ENCODE measurements around the gene RNGTT. TPM values are rescaled to one million over a fixed set of nuclear protein-coding genes. Genes with fewer than 3 reads are reported as not detected.

The RNGTT gene
- total RNA-seq, 2 donors from 2014 or later = 7.8 to 11.4 TPM

DNA sequence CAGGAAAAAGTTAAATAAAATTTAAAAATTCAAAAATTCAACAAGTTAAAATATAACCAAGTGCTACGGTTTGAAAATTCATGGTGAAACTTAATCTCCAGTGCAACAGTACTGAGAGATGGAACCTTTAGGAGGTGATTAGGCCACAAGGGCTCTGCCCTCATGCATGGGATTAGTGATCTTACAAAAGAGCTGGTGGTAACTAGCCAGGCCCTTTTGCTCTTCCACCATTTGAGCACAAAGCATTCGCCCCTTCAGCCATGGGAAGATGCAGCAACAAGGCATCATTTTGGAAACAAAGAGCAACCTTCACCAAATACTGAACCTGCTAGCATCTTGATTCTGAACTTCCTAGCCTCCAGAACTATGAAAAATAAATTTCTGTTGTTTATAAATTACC is 80.9 kb downstream of the RNGTT start:
- Histone ChIP-seq H3K9ac (ENCODE audit: low read depth in 2 of 2, low read length in 2 of 2) (no peak overlapping the region), H3K36me3 (no peaks in the 10 kb centered on the region), H3K27ac (no peak overlapping the region), H3K4me3 (no peak overlapping the region), H3K27me3 (no peaks in the 10 kb centered on the region), H3K9me3 (no peaks in the 10 kb centered on the region), H3K4me1 (no peaks in the 10 kb centered on the region)
- TF ChIP-seq, protein P1, sequence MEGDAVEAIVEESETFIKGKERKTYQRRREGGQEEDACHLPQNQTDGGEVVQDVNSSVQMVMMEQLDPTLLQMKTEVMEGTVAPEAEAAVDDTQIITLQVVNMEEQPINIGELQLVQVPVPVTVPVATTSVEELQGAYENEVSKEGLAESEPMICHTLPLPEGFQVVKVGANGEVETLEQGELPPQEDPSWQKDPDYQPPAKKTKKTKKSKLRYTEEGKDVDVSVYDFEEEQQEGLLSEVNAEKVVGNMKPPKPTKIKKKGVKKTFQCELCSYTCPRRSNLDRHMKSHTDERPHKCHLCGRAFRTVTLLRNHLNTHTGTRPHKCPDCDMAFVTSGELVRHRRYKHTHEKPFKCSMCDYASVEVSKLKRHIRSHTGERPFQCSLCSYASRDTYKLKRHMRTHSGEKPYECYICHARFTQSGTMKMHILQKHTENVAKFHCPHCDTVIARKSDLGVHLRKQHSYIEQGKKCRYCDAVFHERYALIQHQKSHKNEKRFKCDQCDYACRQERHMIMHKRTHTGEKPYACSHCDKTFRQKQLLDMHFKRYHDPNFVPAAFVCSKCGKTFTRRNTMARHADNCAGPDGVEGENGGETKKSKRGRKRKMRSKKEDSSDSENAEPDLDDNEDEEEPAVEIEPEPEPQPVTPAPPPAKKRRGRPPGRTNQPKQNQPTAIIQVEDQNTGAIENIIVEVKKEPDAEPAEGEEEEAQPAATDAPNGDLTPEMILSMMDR (IDR thresholded peaks at IDR 0.05) = no peak
- intact Hi-C loops (cut with DNase I) = no loop called here
- DNase-seq = no peak

DNA sequence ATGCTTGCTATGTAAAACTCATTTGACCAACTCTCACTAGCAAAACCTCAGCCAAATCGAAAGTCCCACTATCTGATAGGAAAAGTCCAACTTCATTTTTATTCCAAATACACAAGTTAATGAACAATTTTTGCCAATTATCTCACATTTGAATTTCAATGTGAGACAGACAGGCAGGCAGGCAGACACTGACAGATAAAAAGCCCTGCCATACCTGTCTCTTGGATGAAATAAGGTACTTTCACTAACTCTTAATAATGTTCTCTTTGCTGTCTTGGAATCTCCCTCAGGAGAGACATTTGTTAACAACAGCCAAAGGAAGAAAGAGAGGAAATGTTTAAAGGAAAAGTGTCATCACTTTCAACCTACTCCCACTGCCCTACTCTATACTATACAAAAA is 82.0 kb downstream of the RNGTT start:
- Histone ChIP-seq H3K36me3 (no peaks in the 10 kb centered on the region), H3K27ac (no peak overlapping the region), H3K4me1 (no peaks in the 10 kb centered on the region), H3K27me3 (no peaks in the 10 kb centered on the region), H3K9ac (ENCODE audit: low read depth in 2 of 2, low read length in 2 of 2) (no peak overlapping the region), H3K9me3 (no peaks in the 10 kb centered on the region), H3K4me3 (no peak overlapping the region)
- no peak for DNase-seq
- TF ChIP-seq, protein P1 (IDR thresholded peaks at IDR 0.05) = no peak
- intact Hi-C loops (cut with DNase I) = no loop called here

DNA sequence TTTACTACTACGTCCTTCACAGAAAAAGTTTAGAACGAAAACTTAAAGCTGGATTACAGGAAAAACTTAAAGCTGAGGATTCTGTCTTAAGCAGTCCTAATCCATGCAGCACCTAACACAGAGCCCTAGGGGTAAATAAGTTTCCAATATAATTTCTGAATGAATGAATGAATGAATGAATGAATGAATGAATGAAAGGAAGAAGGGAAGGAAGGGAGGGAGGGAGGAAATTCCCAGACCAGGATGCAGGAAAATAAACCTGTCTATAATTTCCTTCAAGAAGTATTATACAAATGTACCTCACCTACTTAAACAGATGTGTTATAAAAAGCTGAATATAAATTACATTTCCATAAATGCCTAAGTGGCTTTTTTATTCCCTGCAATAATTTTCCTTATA is 83.4 kb downstream of the RNGTT start:
- H3K27me3 ChIP-seq = no peaks in the 10 kb centered on the region
- intact Hi-C loops (cut with DNase I) = no loop called here
- no peak for DNase-seq

DNA sequence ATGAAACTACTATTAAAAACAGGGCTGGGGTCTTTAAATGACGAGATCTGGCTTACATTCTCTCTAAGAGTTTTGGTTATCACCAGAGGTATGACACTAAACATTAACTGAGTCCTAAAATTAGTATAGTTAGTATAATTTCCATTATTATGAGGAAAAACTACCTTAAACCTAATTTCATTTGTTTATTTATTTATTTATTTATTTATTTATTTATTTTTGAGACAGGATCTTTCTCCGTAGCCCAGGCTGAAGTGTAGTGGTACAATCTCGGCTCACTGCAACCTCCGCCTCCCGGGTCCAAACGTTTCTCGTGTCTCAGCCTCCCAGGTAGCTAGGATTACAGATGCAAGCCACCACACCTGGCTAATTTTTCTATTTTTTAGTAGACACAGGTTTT is 85.5 kb downstream of the RNGTT start:
- Histone ChIP-seq H3K9ac (ENCODE audit: low read depth in 2 of 2, low read length in 2 of 2) (no peak overlapping the region), H3K27ac (no peak overlapping the region), H3K27me3 (no peaks in the 10 kb centered on the region), H3K4me1 (no peaks in the 10 kb centered on the region), H3K9me3 (no peaks in the 10 kb centered on the region), H3K36me3 (no peaks in the 10 kb centered on the region), H3K4me3 (no peak overlapping the region)
- intact Hi-C loops (cut with DNase I) = no loop called here
- TF ChIP-seq, protein P1 (IDR thresholded peaks at IDR 0.05) = no peak
- DNase-seq = no peak

More for the DNA sequence above, 83.4 kb downstream of the RNGTT start:
- no peak overlapping the region for H3K4me3 ChIP-seq
- TF ChIP-seq, protein P1 (IDR thresholded peaks at IDR 0.05) = no peak
- no peaks in the 10 kb centered on the region for H3K4me1 ChIP-seq
- H3K9me3 ChIP-seq = no peaks in the 10 kb centered on the region
- H3K27ac ChIP-seq = no peak overlapping the region
- H3K36me3 ChIP-seq = no peaks in the 10 kb centered on the region
- H3K9ac ChIP-seq (ENCODE audit: low read depth in 2 of 2, low read length in 2 of 2) = no peak overlapping the region

DNA sequence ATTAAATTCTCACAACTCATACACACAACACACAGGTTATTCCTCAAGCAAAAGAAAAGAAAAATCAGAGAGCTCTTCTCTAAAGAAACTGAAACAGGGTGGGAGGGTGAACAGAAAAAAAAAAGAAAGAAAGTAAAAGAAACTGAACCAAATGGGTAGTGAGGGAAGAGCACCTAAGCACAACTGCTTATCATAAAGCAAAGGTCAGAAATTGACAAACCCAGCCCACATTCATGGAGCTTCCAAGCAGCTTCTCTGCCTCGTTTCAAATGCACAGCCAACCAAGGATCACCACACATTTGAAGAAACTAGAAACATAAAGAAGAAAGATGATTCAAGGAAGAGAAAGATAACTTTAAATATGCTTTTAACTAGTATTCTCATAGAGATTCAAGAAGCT is 90.5 kb downstream of the RNGTT start:
- TF ChIP-seq, protein P1 (IDR thresholded peaks at IDR 0.05) = no peak
- H3K4me3 ChIP-seq = no peak overlapping the region
- H3K36me3 ChIP-seq = no peaks in the 10 kb centered on the region
- H3K27me3 ChIP-seq = no peaks in the 10 kb centered on the region
- H3K27ac ChIP-seq = no peak overlapping the region
- no peaks in the 10 kb centered on the region for H3K4me1 ChIP-seq
- H3K9ac ChIP-seq (ENCODE audit: low read depth in 2 of 2, low read length in 2 of 2) = no peak overlapping the region
- intact Hi-C loops (cut with DNase I) = no loop called here
- H3K9me3 ChIP-seq = no peaks in the 10 kb centered on the region
- no peak for DNase-seq

DNA sequence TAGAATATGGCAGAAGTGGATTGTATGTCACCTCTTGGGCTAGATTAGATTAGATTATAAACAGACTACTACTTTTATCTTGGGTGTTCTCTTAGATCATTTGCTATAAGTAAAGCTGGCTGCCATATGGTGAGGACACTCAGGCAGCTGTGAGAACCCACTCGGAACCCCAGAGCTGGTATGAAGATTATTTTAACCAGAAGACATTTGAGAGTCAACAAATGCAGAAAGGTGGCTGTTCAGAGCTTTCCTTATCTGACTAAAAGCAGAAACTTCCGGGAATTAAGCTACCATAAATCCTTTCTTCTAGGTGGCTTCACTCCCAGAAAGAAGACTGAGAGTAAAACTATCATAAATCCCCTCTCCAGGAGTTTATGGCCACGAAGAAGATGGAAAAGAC is 91.9 kb downstream of the RNGTT start:
- TF ChIP-seq, protein P1 (IDR thresholded peaks at IDR 0.05) = no peak
- H3K4me1 ChIP-seq = no peaks in the 10 kb centered on the region
- H3K4me3 ChIP-seq = no peak overlapping the region
- intact Hi-C loops (cut with DNase I) = no loop called here
- H3K9me3 ChIP-seq = no peaks in the 10 kb centered on the region
- H3K9ac ChIP-seq (ENCODE audit: low read depth in 2 of 2, low read length in 2 of 2) = no peak overlapping the region
- no peak for DNase-seq
- H3K27me3 ChIP-seq = no peaks in the 10 kb centered on the region
- no peak overlapping the region for H3K27ac ChIP-seq
- H3K36me3 ChIP-seq = no peaks in the 10 kb centered on the region

Data from colonic mucosa (tissue), 4 donors.